Hematopoietic multipotent progenitor cell treated with erythropoietin and hydrocortisone succinate and interleukin-3 and kit ligand, for 4 days (in vitro differentiated cells): ENCODE results near the gene MDH2.
A peak's percentile ranks its signal among the peaks of the same experiment; 100 is the strongest.
"Not testable (repeated sequence)": the region's sequence is repeated elsewhere in the genome, so short reads cannot be mapped to it uniquely, and the experiment has no call there.

Experiments
- DNase-seq: peaks from one replicate; pipeline ENCODE4 v3.0.0-alpha.2; 2015

MDH2 gene

GRCh38 chr7:76049295-76049694 is 1.4 kb downstream of the MDH2 start:
- no peak for DNase-seq

DNA sequence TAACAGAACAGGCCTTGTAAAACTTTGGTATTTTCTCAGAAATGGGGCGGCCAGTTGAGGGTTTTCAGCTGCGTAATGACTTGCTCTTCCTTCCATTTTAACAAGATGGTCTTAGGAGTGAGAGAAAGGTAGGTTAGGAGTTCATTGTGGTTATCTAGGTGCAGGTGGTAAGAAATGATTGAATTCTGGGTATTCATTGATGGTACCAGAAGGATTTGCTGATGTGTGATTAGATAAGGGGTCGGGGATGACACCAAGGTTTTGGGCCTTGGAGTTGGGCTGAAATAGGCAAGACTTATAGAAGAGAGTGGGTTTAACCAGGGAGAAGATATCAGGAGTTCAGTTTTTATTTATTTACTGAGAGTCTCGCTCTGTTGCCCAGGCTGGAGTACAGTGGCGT is 2.6 kb downstream of the MDH2 start:
- no peak for DNase-seq

- DNase-seq: peak; percentile 29
These were observed 3.9 kb downstream of the MDH2 start for GRCh38 chr7:76051840-76052239.

DNA sequence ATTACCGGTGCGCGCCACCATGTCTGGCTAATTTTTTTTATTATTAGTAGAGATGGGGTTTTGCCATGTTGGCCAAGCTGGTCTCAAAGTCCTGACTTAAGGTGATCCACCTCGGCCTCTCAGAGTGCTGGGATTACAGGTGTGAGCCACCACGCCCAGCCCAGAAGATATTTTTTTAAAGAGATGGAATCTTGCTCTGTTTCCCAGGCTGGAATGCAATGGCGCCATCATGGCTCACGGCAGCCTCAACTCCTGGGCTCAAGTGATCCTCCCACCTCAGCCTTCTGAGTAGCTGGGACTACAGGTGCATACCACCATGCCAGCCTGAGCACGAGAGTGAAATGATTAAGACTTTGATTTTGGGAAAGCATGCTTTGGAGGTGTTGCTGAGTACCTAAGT is 4.8 kb downstream of the MDH2 start:
- DNase-seq: not testable (repeated sequence)

- DNase-seq: no peak
These were observed 5.6 kb downstream of the MDH2 start for GRCh38 chr7:76053461-76053860.

GRCh38 chr7:76054123-76055120 is 6.5 kb downstream of the MDH2 start:
- peak; percentile 23 for DNase-seq

DNA sequence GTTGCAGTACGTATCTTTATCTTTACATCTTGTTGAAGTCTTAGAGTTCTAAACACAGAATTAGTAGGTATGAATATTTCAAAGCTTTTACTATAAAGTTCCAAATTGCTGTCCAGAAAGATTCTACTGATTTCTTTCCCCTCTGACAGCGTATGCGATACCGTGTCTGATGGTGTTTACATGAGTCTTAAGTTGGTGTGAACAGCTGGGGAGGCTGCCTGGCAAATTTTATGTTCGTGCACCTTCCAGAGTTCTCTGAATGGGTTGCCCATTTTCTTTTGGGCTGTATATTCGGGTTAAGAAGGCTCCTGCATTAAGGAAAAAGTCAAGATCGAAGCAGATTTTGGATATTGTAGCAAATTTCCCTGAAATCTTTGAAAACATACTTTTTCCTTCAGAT is 8.3 kb downstream of the MDH2 start:
- DNase-seq: no peak

GRCh38 chr7:76057103-76057812 is 9.4 kb downstream of the MDH2 start:
- DNase-seq: no peak

DNA sequence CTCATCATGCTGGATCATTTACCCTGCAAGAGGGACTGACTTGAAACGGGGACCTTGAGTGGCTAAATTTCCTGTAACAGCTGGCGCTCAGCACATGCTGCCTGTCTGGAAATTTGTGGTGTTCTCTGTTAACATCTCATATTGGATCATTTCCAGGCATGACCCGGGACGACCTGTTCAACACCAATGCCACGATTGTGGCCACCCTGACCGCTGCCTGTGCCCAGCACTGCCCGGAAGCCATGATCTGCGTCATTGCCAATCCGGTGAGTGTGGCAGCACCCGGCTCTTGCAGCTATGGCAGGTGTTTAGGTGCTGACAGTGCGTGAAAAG is 9.9 kb downstream of the MDH2 start:
- DNase-seq: no peak

DNA sequence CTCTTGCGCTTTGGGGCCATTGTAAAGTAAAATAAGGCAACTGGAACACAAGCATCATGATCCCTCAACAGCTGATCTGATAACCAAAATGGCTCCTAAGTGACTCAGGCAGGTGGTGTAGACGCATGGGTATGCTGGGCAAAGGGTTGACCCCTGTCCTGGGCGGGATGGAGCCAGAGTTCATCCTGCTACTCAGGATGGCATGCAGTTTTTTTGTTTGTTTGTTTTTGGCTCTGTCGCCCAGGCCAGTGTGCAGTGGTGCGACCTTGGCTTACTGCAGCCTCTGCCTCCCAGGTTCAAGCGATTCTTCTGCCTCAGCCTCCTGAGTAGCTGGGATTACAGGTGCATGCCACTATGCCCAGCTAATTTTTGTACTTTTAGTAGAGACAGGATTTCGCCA is 10.8 kb downstream of the MDH2 start:
- DNase-seq: not testable (repeated sequence)

- DNase-seq: no peak
These were observed 12.9 kb downstream of the MDH2 start for GRCh38 chr7:76060842-76061241.

DNA sequence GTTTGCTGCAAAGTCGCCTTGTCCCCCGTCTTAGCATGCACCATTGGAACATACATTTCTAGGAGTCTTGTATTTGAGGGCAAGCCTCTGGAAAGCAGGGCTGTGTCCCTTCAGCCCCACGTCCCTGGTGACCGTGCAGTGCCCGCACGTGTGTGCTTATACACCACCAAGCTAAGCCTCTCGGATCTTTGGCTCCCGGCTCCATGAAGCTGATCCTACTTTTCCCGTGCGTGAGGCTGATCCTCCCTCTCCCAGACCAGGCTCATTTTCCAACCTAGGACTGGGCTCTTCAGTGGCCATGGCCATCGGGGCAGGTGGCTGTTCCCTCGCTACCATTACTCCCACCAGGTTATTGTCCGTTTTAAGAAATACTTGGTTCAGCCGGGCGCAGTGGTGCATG is 14.3 kb downstream of the MDH2 start:
- DNase-seq: no peak

- DNase-seq: no peak
These were observed 15.2 kb downstream of the MDH2 start for GRCh38 chr7:76063114-76063513.

- peak; percentile 35 for DNase-seq
These were observed 15.6 kb downstream of the MDH2 start for GRCh38 chr7:76063525-76063924.

- DNase-seq: no peak
These were observed 16.5 kb downstream of the MDH2 start for GRCh38 chr7:76064208-76064970.

DNA sequence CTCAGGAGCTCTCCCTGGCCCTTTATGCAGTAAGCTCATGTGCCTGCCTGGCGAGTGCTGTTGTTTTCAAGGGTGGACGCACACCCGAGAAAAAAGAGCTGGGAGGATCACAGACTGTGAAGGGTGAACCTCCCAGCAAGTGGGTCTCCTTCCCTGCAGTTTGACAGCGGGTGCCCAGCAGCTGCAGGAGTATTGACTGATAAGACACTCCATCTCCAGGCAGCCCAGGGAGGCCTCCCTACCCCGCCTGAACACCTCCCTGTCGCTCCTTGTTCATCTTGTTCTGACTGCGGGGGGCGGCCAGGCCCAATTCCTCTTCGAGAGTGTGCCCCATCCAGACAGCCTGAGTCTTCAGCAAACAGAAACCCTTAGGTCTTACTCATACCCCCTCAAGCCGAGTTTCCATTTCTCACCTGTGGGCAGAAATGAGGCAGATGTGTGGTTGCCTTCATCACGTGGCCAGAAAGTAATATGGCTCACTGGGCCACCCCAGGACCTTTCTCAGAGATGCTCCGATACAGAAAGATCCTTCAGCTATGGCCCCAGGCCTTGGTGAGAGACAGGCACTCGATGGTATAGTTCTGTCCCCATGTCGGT is 17.2 kb downstream of the MDH2 start:
- DNase-seq: no peak

DNA sequence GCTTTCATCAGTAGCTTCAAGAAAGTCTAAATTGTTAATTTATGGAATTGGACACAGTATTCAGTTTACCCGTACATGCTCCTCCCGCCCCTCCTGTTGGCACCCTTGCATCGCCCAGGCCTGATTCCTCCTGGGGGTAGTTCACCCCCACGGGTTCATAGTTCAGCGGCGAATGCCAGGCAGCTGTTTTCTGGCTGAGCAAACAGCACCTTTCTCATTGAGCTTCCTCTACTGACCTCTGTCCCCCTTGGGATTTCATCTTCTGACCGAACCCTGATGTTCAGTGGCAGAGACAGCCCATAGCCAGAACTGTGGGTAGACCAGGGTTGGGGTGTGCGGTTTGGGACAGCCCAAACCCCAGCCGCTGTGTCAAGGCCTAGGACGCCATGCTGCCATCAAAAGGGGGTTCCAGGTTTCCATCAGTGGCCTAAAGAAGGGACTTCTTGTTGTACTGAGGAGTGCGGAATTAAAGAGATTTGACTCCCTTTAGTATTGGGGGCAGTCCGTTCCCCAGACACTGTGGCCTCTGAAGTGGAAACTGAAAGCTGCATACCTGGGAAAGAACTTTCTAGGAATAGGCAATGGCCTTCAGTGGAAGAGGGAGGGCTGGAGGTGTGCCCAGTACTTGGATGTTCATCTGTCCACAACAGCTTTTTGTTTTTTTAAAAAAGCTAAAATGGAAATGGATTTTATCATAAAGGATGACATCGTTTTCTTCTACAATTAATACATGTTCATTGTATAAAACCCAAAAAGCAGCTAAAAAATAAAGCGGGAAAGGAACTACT is 19.0 kb downstream of the MDH2 start:
- no peak for DNase-seq

- DNase-seq: peak; percentile 75
These were observed 21.3 kb downstream of the MDH2 start for GRCh38 chr7:76069238-76069638.

GRCh38 chr7:76071316-76072242 is 23.7 kb downstream of the MDH2 start:
- no peak for DNase-seq

- DNase-seq: no peak
These were observed 24.6 kb downstream of the MDH2 start for GRCh38 chr7:76072243-76073148.
